ENCODE measurements around the gene SOX2. TPM values are rescaled to one million over a fixed set of nuclear protein-coding genes. Genes with fewer than 3 reads are reported as not detected.

SOX2 gene
- total RNA-seq, 1 experiment from 2014 or later: 0.39 TPM

- ChIA-PET CTCF (interaction anchor here (0.7 kb wide), 1 partner anchor 240 kb away, joined by 4 read pairs; no protein-coding TSS in a partner anchor), POLR2A (no interaction called here)
- H3K27ac ChIP-seq (ENCODE audit: low read length): no peak overlapping the region
- H3K4me3 ChIP-seq (ENCODE audit: low read depth in 2 of 2, low read length in 2 of 2): peak overlapping the region in 1 of 2 experiments; percentile 42; a peak in 3 of 4 replicates
- H3K4me1 ChIP-seq (ENCODE audit: control insufficient read depth, insufficient read depth, low read length): peaks cover 4% of the 10 kb centered on the region; the same call in 1 of the 2 replicates
- no peaks in the 10 kb centered on the region for H3K9me3 ChIP-seq (ENCODE audit: control insufficient read depth, insufficient read depth, low read depth, low read length)
- intact Hi-C loops (cut with micrococcal nuclease; ENCODE audit: unreplicated experiment) (no loop called here), in situ Hi-C loops (cut with HindIII; ENCODE audit: low pct_unique_long_range_greater_than_20kb, low sequenced_read_pairs) (no loop called here)
- no TSS peak for BruUV-seq (replicated peaks)
- ATAC-seq (no peak), DNase-seq (ENCODE audit: low read depth, low spot score) (no peak)
- H3K36me3 ChIP-seq (ENCODE audit: control insufficient read depth, insufficient read depth, low read length): no peaks in the 10 kb centered on the region
- H3K27me3 ChIP-seq (ENCODE audit: control insufficient read depth, insufficient read depth, low read length): peaks cover 42% of the 10 kb centered on the region
- TF ChIP-seq REST (IDR thresholded peaks at IDR 0.05; ENCODE audit: insufficient read depth in 1 of 2, low read depth in 2 of 2, low read length in 1 of 2) (no peak), TCF7L2 (IDR thresholded peaks at IDR 0.05; ENCODE audit: low read depth, low read length) (no peak), POLR2AphosphoS5 (IDR thresholded peaks at IDR 0.05; ENCODE audit: low read depth, low read length) (no peak), SIN3A (IDR thresholded peaks at IDR 0.05; ENCODE audit: borderline replicate concordance, insufficient read depth, low read depth, low read length) (no peak), CTCF (IDR thresholded peaks at IDR 0.05) (no peak)
Observed at GRCh38 chr3:181713280-181713647, 1.5 kb downstream of the SOX2 start.

- H3K4me3 ChIP-seq (ENCODE audit: low read depth in 2 of 2, low read length in 2 of 2): no peak overlapping the region; a peak in 1 of 4 replicates
- peaks cover 43% of the 10 kb centered on the region for H3K27me3 ChIP-seq (ENCODE audit: control insufficient read depth, insufficient read depth, low read length)
- intact Hi-C loops (cut with micrococcal nuclease; ENCODE audit: unreplicated experiment): no loop called here
- no peaks in the 10 kb centered on the region for H3K9me3 ChIP-seq (ENCODE audit: control insufficient read depth, insufficient read depth, low read depth, low read length)
- TF ChIP-seq POLR2AphosphoS5 (IDR thresholded peaks at IDR 0.05; ENCODE audit: low read depth, low read length) (no peak), SIN3A (IDR thresholded peaks at IDR 0.05; ENCODE audit: borderline replicate concordance, insufficient read depth, low read depth, low read length) (no peak), CTCF (IDR thresholded peaks at IDR 0.05) (no peak), TCF7L2 (IDR thresholded peaks at IDR 0.05; ENCODE audit: low read depth, low read length) (no peak), REST (IDR thresholded peaks at IDR 0.05; ENCODE audit: insufficient read depth in 1 of 2, low read depth in 2 of 2, low read length in 1 of 2) (no peak)
- H3K4me1 ChIP-seq (ENCODE audit: control insufficient read depth, insufficient read depth, low read length): peaks cover 4% of the 10 kb centered on the region; the same call in 1 of the 2 replicates
- no peak overlapping the region for H3K27ac ChIP-seq (ENCODE audit: low read length)
- POLR2A ChIA-PET: no interaction called here
- CTCF ChIA-PET: interaction anchor here (0.7 kb wide), 1 partner anchor 240 kb away, joined by 4 read pairs; no protein-coding TSS in a partner anchor
- ATAC-seq (no peak), DNase-seq (ENCODE audit: low read depth, low spot score) (no peak)
- H3K36me3 ChIP-seq (ENCODE audit: control insufficient read depth, insufficient read depth, low read length): no peaks in the 10 kb centered on the region
- BruUV-seq (replicated peaks): no TSS peak
- in situ Hi-C loops (cut with HindIII; ENCODE audit: low pct_unique_long_range_greater_than_20kb, low sequenced_read_pairs): no loop called here
Observed at GRCh38 chr3:181713676-181714612, 2.2 kb downstream of the SOX2 start.
